Heart right ventricle (tissue), 16 donors: ENCODE measurements around the gene UPF2. TPM values are rescaled to one million over a fixed set of nuclear protein-coding genes. Genes with fewer than 3 reads are reported as not detected.

Experiments
- ATAC-seq, 8 donors: fragments of 200-7000 bp; cut with Tn5 transposase; one replicate each; pipeline ENCODE4 v1.9.1; 2020; ENCODE audit warnings: mild to moderate bottlenecking in 8 of 8, moderate library complexity in 8 of 8, moderate number of reproducible peaks in 1 of 8
- DNase-seq, 2 donors: peaks; one replicate each; pipeline ENCODE4 v3.0.0-alpha.2; 2020
- H3K27ac ChIP-seq, 10 donors: fragments of 200-600 bp; sonication (generic) in 2 of 10; one replicate each; pipeline versions ENCODE4 v1.5.0 to v1.8.0; 2020 to 2022; ENCODE audit warnings: mild to moderate bottlenecking in 3 of 10
- H3K27me3 ChIP-seq, 7 donors: fragments of 200-600 bp; one replicate each; pipeline ENCODE4 v1.8.0; 2021 to 2022; ENCODE audit warnings: mild to moderate bottlenecking in 2 of 7
- H3K36me3 ChIP-seq, 9 donors: fragments of 200-600 bp; sonication (generic) in 1 of 9; one replicate each; pipeline versions ENCODE4 v1.5.0 to v1.8.0; 2020 to 2022; ENCODE audit warnings: mild to moderate bottlenecking in 2 of 9
- H3K4me1 ChIP-seq, 9 donors: fragments of 200-600 bp; sonication (generic) in 1 of 9; one replicate each; pipeline versions ENCODE4 v1.5.0 to v1.8.0; 2020 to 2022; ENCODE audit warnings: mild to moderate bottlenecking in 4 of 9
- H3K4me3 ChIP-seq, 10 donors: fragments of 200-600 bp; sonication (generic) in 2 of 10; one replicate each; pipeline versions ENCODE4 v1.5.0 to v1.8.0; 2020 to 2022; ENCODE audit warnings: mild to moderate bottlenecking in 7 of 10, moderate library complexity in 2 of 10
- H3K9me3 ChIP-seq, 11 donors: fragments of 200-600 bp in 10 of 11; sonication (generic) in 2 of 11; one replicate each; pipeline versions ENCODE4 v1.5.0 to v1.8.0; 2013 to 2022; ENCODE audit warnings: mild to moderate bottlenecking in 2 of 11, control low read depth in 1 of 11, moderate library complexity in 1 of 11
- CTCF ChIP-seq, 9 donors: fragments of 200-600 bp; sonication (generic) in 2 of 9; IDR thresholded peaks; one replicate each; pipeline versions ENCODE4 v1.5.0 to v1.8.0; 2021 to 2022; ENCODE audit warnings: antibody characterized with exemption in 9 of 9, mild to moderate bottlenecking in 5 of 9, moderate library complexity in 1 of 9
- WGBS, 2 donors: extraction: QIAGEN DNeasy Blood & Tissue Kit; methylation state at CpG; one replicate each; pipeline ENCODE4 v1.1.7; 2013; ENCODE audit warnings: inconsistent platforms in 1 of 2; 5-methylcytosine and 5-hydroxymethylcytosine counted together
- intact Hi-C, 10 donors: fragments of 100-400 bp; cut with DNase I; formaldehyde crosslinking; loops; one replicate each; pipeline versions ENCODE4 v1.11.1 to v1.14.2; 2022
- polyA plus RNA-seq, 2 donors: library from polyadenylated mRNA; stranded (reverse); fragments of 200-250 nt; gene quantifications; one replicate each; pipeline ENCODE4 v1.2.3, GENCODE V29; 2013
- total RNA-seq, 10 donors: library from RNA; stranded (reverse); fragmentation: NEBNext Ultra II Directional in 3 of 10; extraction: Animal tissue kit (Norgen Biotek cat#: 25700) in 3 of 10; gene quantifications; one replicate each; pipeline versions ENCODE4 v1.2.1 to v1.2.4, GENCODE V29; 2021 to 2023
- donor health status: Arrhythmogenic right ventricular cardiomyopathy.
- donor health status: ischemic (EF 13 %, LVEDD 7.1; RV severe dilation, severe dysfunction).
- donor health status: healthy with polysubstance abuse.
- donor health status: DM: no; HTN: yes; CAD: no.
- donor health status: DM: no; HTN: no; CAD: no.
- donor health status: ischemic (EF 25% LVEDD 6.9; RV normal size, moderate dysfunction).
- donor health status: ischemic (EF 25% LVEDD 5.7; RV mildly dilated, moderate dysfunction).
- donor health status: healthy.
- donor health status: DM: yes; HTN: yes; CAD: no.
- donor health status: Ischemic cardiomyopathy.
- donor health status: ischemic (EF 35%, LVEDD 5.7; RV mildly dilated, moderate dysfunction).
- donor health status: nonischemic (EF 11% LVEDD 7.7; RV severe dilation, severe dysfunction).
- donor health status: DM: yes; HTN: yes; CAD: no.
- donor health status: PGD.
- donor health status: ischemic (EF 29% LVEDD 5.4; RV normal size, mild dysfunction).
- donor health status: nonischemic (EF 23%, LVEDD 6.1; RV moderate dilation, normal function).

Gene UPF2
- total and polyA plus RNA-seq, 12 donors: 7.9 to 20.2 (median 15.3) TPM

GRCh38 chr10:12068449-12069269 is 26.1 kb upstream of the UPF2 start, which contains the start of gene DHTKD1:
DHTKD1 (plus strand) TSS chr10:12068954; CDS start chr10:12069034, 80 bp downstream.
- Histone ChIP-seq H3K27me3 (no peaks in the 10 kb centered on the region), H3K27ac (peak within 1 kb of the TSS in 9 of 10 donors; percentile 67 to 92 (median 82)), H3K4me1 (peaks cover 0 to 18% (median 11%) of the 10 kb centered on the region in 9 donors), H3K36me3 (no peaks in the 10 kb centered on the region), H3K9me3 (no peaks in the 10 kb centered on the region), H3K4me3 (peak within 1 kb of the TSS; percentile 75 to 99 (median 90))
- DNase-seq: peak; percentile 98 to 99
- peak; percentile 99 to 100 (median 100) for ATAC-seq
- WGBS, 2 donors: 3% methylated on average over 66 of the region's 66 CpGs
- intact Hi-C loops: loop anchor here in 4 of 10 donors (1.0 to 2.0 kb wide), 3 partner anchors 25 to 60 kb away; partner anchors contain the start of genes SEC61A2 (in 1 of the 4) and UPF2 (in 1 of the 4)
- peak; percentile 30 to 60 (median 49) for TF ChIP-seq CTCF (IDR thresholded peaks at IDR 0.05)

- WGBS, 2 donors: 91 to 93% methylated on average over 2 of the region's 2 CpGs
- no peaks in the 10 kb centered on the region for H3K9me3 ChIP-seq
- DNase-seq (no peak), ATAC-seq (no peak)
- no peak overlapping the region for H3K4me3 ChIP-seq
- peaks cover 0 to 18% (median 11%) of the 10 kb centered on the region in 9 donors for H3K4me1 ChIP-seq
- intact Hi-C loops: no loop called here
- no peaks in the 10 kb centered on the region for H3K27me3 ChIP-seq
- no peaks in the 10 kb centered on the region for H3K36me3 ChIP-seq
- no peak overlapping the region for H3K27ac ChIP-seq
- no peak for TF ChIP-seq CTCF (IDR thresholded peaks at IDR 0.05)
These were observed 24.7 kb upstream of the UPF2 start for GRCh38 chr10:12067336-12067735.

GRCh38 chr10:12063483-12063818 is 20.8 kb upstream of the UPF2 start:
- intact Hi-C loops: no loop called here
- no peak for TF ChIP-seq CTCF (IDR thresholded peaks at IDR 0.05)
- no peak overlapping the region for H3K27ac ChIP-seq
- DNase-seq: no peak
- H3K4me3 ChIP-seq: no peak overlapping the region
- peaks cover 0 to 4% (median 0%) of the 10 kb centered on the region in 9 donors for H3K4me1 ChIP-seq
- no peak for ATAC-seq
- H3K36me3 ChIP-seq: no peaks in the 10 kb centered on the region
- no peaks in the 10 kb centered on the region for H3K27me3 ChIP-seq
- no peaks in the 10 kb centered on the region for H3K9me3 ChIP-seq
- 70 to 75% methylated on average over 3 of the region's 3 CpGs for WGBS, 2 donors

- Histone ChIP-seq H3K36me3 (no peaks in the 10 kb centered on the region), H3K9me3 (no peaks in the 10 kb centered on the region), H3K27ac (no peak overlapping the region), H3K4me3 (no peak overlapping the region), H3K4me1 (no peaks in the 10 kb centered on the region), H3K27me3 (no peaks in the 10 kb centered on the region)
- WGBS, 2 donors: 70 to 72% methylated on average over 14 of the region's 14 CpGs
- DNase-seq (no peak), ATAC-seq (no peak)
- no peak for TF ChIP-seq CTCF (IDR thresholded peaks at IDR 0.05)
- intact Hi-C loops: no loop called here
These were observed 20.3 kb upstream of the UPF2 start for GRCh38 chr10:12062754-12063482.
